Hepatocyte (in vitro differentiated cells): ENCODE data around the gene NR2F2.
A peak's percentile ranks its signal among the peaks of the same experiment; 100 is the strongest.

Source experiments
- EZH2 ChIP-seq: fragments of 200-600 bp; sonication (generic); IDR thresholded peaks from 2 replicates; pipeline ENCODE4 v1.6.1; 2016; ENCODE audit warnings: antibody characterized with exemption, mild to moderate bottlenecking, borderline replicate concordance
- EZH2phosphoT487 ChIP-seq: fragments of 200-600 bp; sonication (generic); IDR thresholded peaks from one replicate; pipeline ENCODE4 v1.6.1; 2018; ENCODE audit warnings: antibody characterized with exemption, mild to moderate bottlenecking, low read depth, moderate library complexity; ENCODE audit not compliant: unreplicated experiment, severe bottlenecking
- TF ChIP-seq, protein P1 (sequence below): fragments of 200-600 bp; sonication (generic); IDR thresholded peaks from 2 replicates; pipeline ENCODE4 v1.5.1; 2016; ENCODE audit warnings: antibody characterized with exemption, mild to moderate bottlenecking; ENCODE audit not compliant: poor library complexity

DNA sequence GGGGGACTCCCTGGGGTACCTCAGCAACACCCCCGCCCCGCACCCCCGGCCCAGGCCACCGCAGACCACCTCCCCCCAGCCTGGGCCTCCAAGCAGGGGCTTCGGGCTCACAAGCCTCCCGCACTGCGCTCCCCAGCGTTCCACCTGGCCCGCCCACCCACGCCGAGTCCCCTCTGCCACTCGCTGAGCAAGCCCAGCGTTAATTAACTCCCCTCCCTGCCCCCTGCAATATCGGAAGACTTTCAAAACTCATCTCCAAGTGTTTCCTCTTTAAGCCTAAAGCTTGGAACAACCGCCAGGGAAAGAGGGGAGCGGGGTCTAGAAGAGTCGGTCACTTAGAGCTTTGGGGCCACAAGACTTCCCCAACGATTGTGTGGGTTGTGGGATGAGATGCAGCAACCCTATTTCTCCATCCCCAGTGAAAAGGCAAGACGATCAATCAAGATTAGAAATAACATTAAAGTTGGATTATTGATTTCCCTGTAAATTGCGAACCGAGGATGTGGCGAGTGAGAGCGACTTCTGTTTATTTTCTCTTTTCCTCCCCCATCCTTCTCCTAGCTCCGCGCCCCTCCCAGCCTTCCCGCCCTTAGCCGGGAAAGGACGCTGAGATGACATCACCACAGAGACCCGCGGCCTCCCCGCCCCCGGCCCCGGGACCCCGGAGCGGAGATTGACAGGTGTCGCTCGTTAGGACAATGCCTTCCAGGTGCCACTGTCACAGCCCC is 30.2 kb downstream of the NR2F2 start:
- TF ChIP-seq EZH2phosphoT487: peak; percentile 66
- TF ChIP-seq, protein P1, sequence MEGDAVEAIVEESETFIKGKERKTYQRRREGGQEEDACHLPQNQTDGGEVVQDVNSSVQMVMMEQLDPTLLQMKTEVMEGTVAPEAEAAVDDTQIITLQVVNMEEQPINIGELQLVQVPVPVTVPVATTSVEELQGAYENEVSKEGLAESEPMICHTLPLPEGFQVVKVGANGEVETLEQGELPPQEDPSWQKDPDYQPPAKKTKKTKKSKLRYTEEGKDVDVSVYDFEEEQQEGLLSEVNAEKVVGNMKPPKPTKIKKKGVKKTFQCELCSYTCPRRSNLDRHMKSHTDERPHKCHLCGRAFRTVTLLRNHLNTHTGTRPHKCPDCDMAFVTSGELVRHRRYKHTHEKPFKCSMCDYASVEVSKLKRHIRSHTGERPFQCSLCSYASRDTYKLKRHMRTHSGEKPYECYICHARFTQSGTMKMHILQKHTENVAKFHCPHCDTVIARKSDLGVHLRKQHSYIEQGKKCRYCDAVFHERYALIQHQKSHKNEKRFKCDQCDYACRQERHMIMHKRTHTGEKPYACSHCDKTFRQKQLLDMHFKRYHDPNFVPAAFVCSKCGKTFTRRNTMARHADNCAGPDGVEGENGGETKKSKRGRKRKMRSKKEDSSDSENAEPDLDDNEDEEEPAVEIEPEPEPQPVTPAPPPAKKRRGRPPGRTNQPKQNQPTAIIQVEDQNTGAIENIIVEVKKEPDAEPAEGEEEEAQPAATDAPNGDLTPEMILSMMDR: no peak
- no peak for TF ChIP-seq EZH2
